Nephron progenitor cell (in vitro differentiated cells): ENCODE results near the gene CNTN2.

Experiments used
- DNase-seq: peaks from one replicate; pipeline ENCODE4 v3.0.0; 2021
- H3K27ac Mint-ChIP-seq: 2 replicates; pipeline ENCODE4 v1.8.0; 2021; ENCODE audit warnings: mild to moderate bottlenecking, moderate library complexity, mixed read lengths
- H3K27me3 Mint-ChIP-seq: 2 replicates; pipeline ENCODE4 v1.8.0; 2021; ENCODE audit warnings: mild to moderate bottlenecking, low read depth, mixed read lengths; ENCODE audit not compliant: poor library complexity
- H3K36me3 Mint-ChIP-seq: 2 replicates; pipeline ENCODE4 v1.8.0; 2021; ENCODE audit warnings: low read depth, mixed read lengths
- H3K4me1 Mint-ChIP-seq: 2 replicates; pipeline ENCODE4 v1.8.0; 2021; ENCODE audit warnings: mixed read lengths
- H3K4me3 Mint-ChIP-seq: 2 replicates; pipeline ENCODE4 v1.8.0; 2021; ENCODE audit warnings: mild to moderate bottlenecking, moderate library complexity, mixed read lengths
- H3K9me3 Mint-ChIP-seq: 2 replicates; pipeline ENCODE4 v1.8.0; 2021; ENCODE audit warnings: mild to moderate bottlenecking, moderate library complexity, mixed read lengths
- TF ChIP-seq, protein P1 (sequence below): fragments of 200-600 bp; sonication (generic); IDR thresholded peaks from 2 replicates; pipeline ENCODE4 v1.5.0; 2021; ENCODE audit warnings: antibody characterized with exemption

Gene CNTN2

DNA sequence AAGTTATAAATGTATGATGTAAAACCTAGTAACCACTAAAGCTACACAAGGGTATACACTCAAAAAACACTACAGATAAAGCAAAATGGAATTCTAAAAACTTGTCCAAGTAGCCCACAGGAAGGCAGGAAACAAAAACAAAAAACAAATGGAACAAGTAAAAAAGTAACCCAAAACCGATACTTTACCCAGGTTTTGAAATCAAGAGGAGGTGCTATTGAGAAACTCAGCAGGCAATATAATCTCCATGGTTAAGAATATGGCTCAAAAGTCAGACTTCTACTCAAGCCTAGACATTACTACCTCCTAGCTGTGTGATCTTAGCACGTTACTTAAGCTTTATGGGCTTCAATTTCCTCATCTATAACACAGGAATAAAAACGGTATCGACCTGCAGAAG lies 65.5 kb downstream of the CNTN2 start:
- Mint-ChIP-seq H3K9me3 (no peaks in the 10 kb centered on the region), H3K4me3 (no peak overlapping the region), H3K27ac (no peak overlapping the region), H3K4me1 (no peaks in the 10 kb centered on the region), H3K36me3 (peaks cover 53% of the 10 kb centered on the region), H3K27me3 (no peaks in the 10 kb centered on the region)
- no peak for DNase-seq
- TF ChIP-seq, protein P1, sequence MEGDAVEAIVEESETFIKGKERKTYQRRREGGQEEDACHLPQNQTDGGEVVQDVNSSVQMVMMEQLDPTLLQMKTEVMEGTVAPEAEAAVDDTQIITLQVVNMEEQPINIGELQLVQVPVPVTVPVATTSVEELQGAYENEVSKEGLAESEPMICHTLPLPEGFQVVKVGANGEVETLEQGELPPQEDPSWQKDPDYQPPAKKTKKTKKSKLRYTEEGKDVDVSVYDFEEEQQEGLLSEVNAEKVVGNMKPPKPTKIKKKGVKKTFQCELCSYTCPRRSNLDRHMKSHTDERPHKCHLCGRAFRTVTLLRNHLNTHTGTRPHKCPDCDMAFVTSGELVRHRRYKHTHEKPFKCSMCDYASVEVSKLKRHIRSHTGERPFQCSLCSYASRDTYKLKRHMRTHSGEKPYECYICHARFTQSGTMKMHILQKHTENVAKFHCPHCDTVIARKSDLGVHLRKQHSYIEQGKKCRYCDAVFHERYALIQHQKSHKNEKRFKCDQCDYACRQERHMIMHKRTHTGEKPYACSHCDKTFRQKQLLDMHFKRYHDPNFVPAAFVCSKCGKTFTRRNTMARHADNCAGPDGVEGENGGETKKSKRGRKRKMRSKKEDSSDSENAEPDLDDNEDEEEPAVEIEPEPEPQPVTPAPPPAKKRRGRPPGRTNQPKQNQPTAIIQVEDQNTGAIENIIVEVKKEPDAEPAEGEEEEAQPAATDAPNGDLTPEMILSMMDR = no peak

DNA sequence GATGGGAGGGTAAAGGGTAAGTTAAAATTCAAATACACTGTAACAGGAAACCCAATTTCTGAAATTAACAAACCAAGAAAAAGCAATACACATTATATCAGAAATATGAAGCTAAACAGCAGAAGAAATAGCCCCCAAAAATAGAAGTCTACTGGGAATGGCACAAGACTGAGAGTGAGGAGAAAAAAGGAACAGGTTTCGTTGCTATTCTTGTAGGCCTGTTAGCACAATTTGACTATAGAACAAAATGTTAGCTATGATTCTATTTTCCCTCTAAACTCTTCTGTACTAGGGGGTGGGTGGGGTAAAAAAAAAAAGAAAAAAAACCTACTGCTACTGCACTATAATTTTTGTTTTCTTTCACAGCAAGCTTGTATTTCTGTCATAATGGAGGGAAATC lies 66.3 kb downstream of the CNTN2 start:
- TF ChIP-seq, protein P1 = no peak

GRCh38 chr1:205109711-205110110 lies 66.7 kb downstream of the CNTN2 start:
- Mint-ChIP-seq H3K36me3 (peaks cover 43% of the 10 kb centered on the region), H3K4me1 (no peaks in the 10 kb centered on the region), H3K27ac (peak overlapping the region; percentile 79), H3K27me3 (no peaks in the 10 kb centered on the region), H3K9me3 (no peaks in the 10 kb centered on the region), H3K4me3 (no peak overlapping the region)
- TF ChIP-seq, protein P1 = no peak
- no peak for DNase-seq

More for the DNA sequence above, 66.3 kb downstream of the CNTN2 start:
- DNase-seq = no peak
- peaks cover 46% of the 10 kb centered on the region for H3K36me3 Mint-ChIP-seq
- no peaks in the 10 kb centered on the region for H3K27me3 Mint-ChIP-seq
- no peak overlapping the region for H3K27ac Mint-ChIP-seq
- H3K4me3 Mint-ChIP-seq = no peak overlapping the region
- no peaks in the 10 kb centered on the region for H3K4me1 Mint-ChIP-seq
- H3K9me3 Mint-ChIP-seq = no peaks in the 10 kb centered on the region

DNA sequence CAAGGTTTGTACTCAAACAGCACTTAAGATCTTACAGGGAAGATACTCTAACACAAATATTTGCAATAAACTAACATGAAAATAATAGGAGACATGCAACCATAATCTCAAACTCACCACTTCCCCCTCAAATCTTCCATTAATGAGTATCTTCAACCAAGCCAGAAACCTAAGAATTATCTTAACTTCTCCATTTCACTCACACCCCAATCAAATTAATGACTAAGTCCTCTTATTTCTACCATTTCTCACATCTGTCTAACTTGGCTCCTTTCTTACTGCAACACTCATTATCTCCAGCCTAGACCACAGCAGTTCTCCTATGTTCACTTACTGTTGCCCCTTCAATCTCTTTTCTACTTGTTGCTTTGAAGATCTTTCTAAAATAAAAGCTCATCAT lies 68.3 kb downstream of the CNTN2 start:
- Mint-ChIP-seq H3K27me3 (no peaks in the 10 kb centered on the region), H3K36me3 (peaks cover 30% of the 10 kb centered on the region), H3K4me1 (no peaks in the 10 kb centered on the region), H3K4me3 (no peak overlapping the region), H3K9me3 (no peaks in the 10 kb centered on the region), H3K27ac (no peak overlapping the region)
- TF ChIP-seq, protein P1 = no peak
- DNase-seq = no peak

GRCh38 chr1:205118752-205119151 lies 75.7 kb downstream of the CNTN2 start:
- no peaks in the 10 kb centered on the region for H3K27me3 Mint-ChIP-seq
- TF ChIP-seq, protein P1 = no peak
- peaks cover 35% of the 10 kb centered on the region for H3K4me1 Mint-ChIP-seq
- no peak for DNase-seq
- peaks cover 12% of the 10 kb centered on the region for H3K36me3 Mint-ChIP-seq
- H3K4me3 Mint-ChIP-seq = no peak overlapping the region
- no peak overlapping the region for H3K27ac Mint-ChIP-seq
- no peaks in the 10 kb centered on the region for H3K9me3 Mint-ChIP-seq

GRCh38 chr1:205121660-205122488 lies 78.9 kb downstream of the CNTN2 start, which contains the start of gene RBBP5:
RBBP5 (minus strand) TSS chr1:205121978; CDS start chr1:205121873, 105 bp downstream.
- H3K4me3 Mint-ChIP-seq = peak within 1 kb of the TSS; percentile 100
- peaks cover 35% of the 10 kb centered on the region for H3K4me1 Mint-ChIP-seq
- TF ChIP-seq, protein P1 = peak; percentile 60
- H3K36me3 Mint-ChIP-seq = peaks cover 12% of the 10 kb centered on the region
- peak; percentile 94 for DNase-seq
- no peaks in the 10 kb centered on the region for H3K9me3 Mint-ChIP-seq
- H3K27ac Mint-ChIP-seq = peak within 1 kb of the TSS; percentile 100
- H3K27me3 Mint-ChIP-seq = peaks cover 4% of the 10 kb centered on the region
